GM18951 (cell line): ENCODE data around the gene CYB5RL.

Experiments used
- POLR2A ChIP-seq: IDR thresholded peaks from 4 replicates; pipeline ENCODE4 v1.6.1; 2011; ENCODE audit warnings: mild to moderate bottlenecking; ENCODE audit not compliant: insufficient read length, insufficient read depth; ENCODE audit errors: extremely low read depth
- in situ Hi-C: fragments of 300-500 bp; cut with MboI; formaldehyde crosslinking; loops from one replicate; pipeline ENCODE4 v1.12.0; 2022; ENCODE audit warnings: low sequenced_read_pairs, mixed read lengths, inconsistent platforms; ENCODE audit not compliant: unreplicated experiment

CYB5RL gene

DNA sequence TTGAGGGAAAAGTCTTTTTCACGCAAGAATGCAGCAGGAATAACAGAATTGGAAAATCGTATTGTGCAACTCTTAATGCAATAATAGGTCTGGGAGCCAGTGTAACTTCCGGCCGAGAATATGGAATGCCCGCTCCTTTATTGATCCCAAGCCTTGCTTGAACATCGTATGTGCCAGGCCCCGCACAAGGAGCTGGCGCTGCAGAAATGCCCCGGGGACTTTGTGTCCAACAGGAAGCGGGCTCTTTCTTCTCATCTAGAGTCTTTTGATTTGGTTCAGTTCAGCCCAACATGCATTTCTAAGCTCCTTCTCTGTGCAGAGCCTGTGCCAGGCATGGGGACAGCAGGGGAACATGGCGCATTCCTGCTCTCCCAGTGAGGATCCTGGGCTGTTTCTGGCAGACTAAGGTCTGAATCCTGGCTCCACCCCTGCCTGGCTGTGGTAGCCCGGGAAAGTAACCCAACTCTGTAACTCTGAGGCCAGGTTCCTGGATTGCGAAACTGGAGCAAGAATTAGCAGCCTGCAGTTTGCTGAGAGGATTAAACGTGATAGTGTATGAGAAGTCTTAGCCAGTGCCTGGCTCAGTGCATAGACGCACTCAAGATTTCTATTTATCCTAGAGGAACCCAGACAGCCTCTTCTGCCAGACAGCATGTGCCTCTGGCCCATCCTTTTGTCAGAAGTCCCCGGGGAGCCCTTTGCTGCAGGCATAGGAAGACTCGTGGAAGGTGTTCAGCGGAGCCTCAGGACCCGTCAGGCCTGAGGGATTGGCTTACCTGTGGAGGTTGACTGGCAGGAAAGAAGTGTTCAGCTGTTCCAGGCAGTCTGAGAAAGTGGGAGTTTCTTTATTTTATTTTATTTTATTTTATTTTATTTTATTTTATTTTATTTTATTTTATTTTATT is 46.0 kb downstream of the CYB5RL start:
- TF ChIP-seq POLR2A, result no peak
- in situ Hi-C loops, result no loop called here

- in situ Hi-C loops, result no loop called here
- TF ChIP-seq POLR2A, result no peak
Observed at GRCh38 chr1:54152696-54153095, 47.1 kb downstream of the CYB5RL start, which contains the start of gene CDCP2. CDCP2 (minus strand) TSS chr1:54153000; CDS start chr1:54152922, 78 bp downstream.

DNA sequence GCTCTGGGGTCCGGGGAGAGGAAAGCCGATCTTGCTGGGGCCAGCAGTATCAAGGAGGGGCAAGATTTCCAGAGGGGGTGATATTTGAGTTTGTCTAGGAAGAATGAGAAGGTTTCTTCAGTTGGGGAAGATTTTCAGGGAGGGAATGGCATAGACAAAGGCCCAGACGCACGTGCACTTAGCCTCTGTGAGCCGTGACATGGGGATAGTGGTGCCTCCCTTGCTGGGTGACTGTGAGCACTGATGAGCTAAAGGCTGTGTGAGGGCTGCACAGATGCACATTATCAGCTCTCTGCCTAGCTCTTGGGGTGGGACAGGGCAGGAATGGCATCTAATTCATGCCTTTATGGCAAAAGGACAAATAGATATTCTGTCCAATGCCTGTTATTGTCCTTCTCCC is 48.8 kb downstream of the CYB5RL start:
- TF ChIP-seq POLR2A, result no peak
- in situ Hi-C loops, result no loop called here
